ENCODE measurements around the gene E2F4. TPM values are rescaled to one million over a fixed set of nuclear protein-coding genes. Genes with fewer than 3 reads are reported as not detected.
A peak's percentile ranks its signal among the peaks of the same experiment; 100 is the strongest.

The E2F4 gene
- total and polyA plus RNA-seq, 9 of the 15 experiments (the other 6 are each of a cell fraction or from before 2014, with no cell fraction given), result 9.7 to 139 (median 106) TPM

DNA sequence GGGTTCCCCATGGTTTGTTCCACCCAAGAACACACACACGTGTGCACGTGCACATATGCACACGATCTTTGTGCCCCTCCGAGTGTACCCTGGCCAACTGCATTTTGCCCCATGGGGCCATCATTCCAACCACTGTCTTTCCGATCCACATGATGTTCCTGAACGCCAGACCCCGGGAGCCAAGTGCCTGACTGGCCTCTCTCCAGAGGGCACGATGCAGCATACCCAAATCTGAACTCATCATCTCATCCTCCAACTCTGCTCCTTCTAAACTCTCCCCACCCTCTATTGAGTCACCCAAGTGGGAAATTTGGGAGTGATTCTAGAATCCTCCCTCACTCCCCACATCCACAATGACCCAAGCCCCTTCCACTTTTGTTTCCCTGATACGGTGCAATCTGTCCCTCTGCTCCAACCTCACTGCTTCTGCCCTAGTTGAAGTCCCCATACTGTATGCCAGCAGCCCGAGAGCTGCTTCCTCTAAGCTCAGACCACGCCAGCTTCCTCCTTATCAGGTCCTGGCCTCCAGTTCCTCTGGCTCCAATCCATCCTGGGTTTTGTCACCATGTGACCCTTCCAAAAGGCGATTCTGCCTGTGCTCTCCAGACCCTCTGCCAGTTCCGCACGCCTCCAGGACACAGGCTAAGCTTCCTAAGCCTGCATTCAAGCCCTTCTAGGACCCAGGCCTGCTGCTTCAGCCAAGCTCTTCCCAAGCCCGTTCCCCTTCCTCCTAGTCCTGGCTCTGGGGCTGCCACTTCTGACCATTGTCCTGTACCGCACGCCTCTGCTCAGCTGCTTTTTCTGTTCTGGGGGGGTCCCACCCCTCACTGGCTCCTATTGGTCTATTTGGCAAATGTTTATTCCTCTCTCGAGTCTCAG, 24.9 kb downstream of the E2F4 start (continued):
- TF ChIP-seq ZNF584 (CRISPR knock-in tag; IDR thresholded peaks at IDR 0.05; ENCODE audit: low read depth) (no peak), ZNF197 (CRISPR knock-in tag; IDR thresholded peaks at IDR 0.05; ENCODE audit: low read depth) (no peak), RCOR1 (IDR thresholded peaks at IDR 0.05; ENCODE audit: borderline replicate concordance in 1 of 2, low read depth in 2 of 2, low read length in 2 of 2) (peak in 1 of 2 experiments; percentile 71; a peak in 2 of 4 replicates), NBN (IDR thresholded peaks at IDR 0.05; ENCODE audit: low read depth) (no peak), CREB1 (IDR thresholded peaks at IDR 0.05) (no peak; the same call in 1 of the 2 replicates), CREB1 (CRISPR knock-in tag; IDR thresholded peaks at IDR 0.05) (no peak), NFIC (IDR thresholded peaks at IDR 0.05) (peak; percentile 76), ZFX (CRISPR knock-in tag; IDR thresholded peaks at IDR 0.05) (peak; percentile 61), RBM39 (optimal IDR thresholded peaks at IDR 0.05; ENCODE audit: low read depth, low read length) (peak; percentile 61), PYGO2 (tag; IDR thresholded peaks at IDR 0.05) (no peak), MYNN (IDR thresholded peaks at IDR 0.05) (0 out of 2 replicates have a peak, but pooled peaks have one; percentile 40), MYNN (CRISPR knock-in tag; IDR thresholded peaks at IDR 0.05) (no peak), KDM5B (IDR thresholded peaks at IDR 0.05; ENCODE audit: insufficient replicate concordance, low read depth, low read length) (peak; percentile 55), PHF8 (IDR thresholded peaks at IDR 0.05; ENCODE audit: borderline replicate concordance, low read length) (peak; percentile 66; the same call in 1 of the 2 replicates), TAF1 (IDR thresholded peaks at IDR 0.05; ENCODE audit: control insufficient read depth, extremely low read depth, insufficient read depth, low read length, severe bottlenecking) (peak; percentile 18), MIER1 (IDR thresholded peaks at IDR 0.05; ENCODE audit: low read depth) (no peak), ZNF780A (CRISPR knock-in tag; IDR thresholded peaks at IDR 0.05) (no peak), MEIS2 (IDR thresholded peaks at IDR 0.05; ENCODE audit: partially characterized antibody) (no peak), ARID1B (IDR thresholded peaks at IDR 0.05) (peak; percentile 67), ZNF316 (IDR thresholded peaks at IDR 0.05) (no peak), GTF2E2 (tag; IDR thresholded peaks at IDR 0.05) (no peak), TFAM (CRISPR knock-in tag; conservative IDR thresholded peaks at IDR 0.05) (no peak)
- TF ChIP-seq, protein P1, sequence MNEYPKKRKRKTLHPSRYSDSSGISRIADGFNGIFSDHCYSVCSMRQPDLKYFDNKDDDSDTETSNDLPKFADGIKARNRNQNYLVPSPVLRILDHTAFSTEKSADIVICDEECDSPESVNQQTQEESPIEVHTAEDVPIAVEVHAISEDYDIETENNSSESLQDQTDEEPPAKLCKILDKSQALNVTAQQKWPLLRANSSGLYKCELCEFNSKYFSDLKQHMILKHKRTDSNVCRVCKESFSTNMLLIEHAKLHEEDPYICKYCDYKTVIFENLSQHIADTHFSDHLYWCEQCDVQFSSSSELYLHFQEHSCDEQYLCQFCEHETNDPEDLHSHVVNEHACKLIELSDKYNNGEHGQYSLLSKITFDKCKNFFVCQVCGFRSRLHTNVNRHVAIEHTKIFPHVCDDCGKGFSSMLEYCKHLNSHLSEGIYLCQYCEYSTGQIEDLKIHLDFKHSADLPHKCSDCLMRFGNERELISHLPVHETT (CRISPR knock-in tag; conservative IDR thresholded peaks at IDR 0.05 in 1 of 2, IDR thresholded peaks at IDR 0.05 in 1 of 2), result peak in 1 of 2 experiments; percentile 19; a peak in 1 of 4 replicates
- TF ChIP-seq, protein P2, sequence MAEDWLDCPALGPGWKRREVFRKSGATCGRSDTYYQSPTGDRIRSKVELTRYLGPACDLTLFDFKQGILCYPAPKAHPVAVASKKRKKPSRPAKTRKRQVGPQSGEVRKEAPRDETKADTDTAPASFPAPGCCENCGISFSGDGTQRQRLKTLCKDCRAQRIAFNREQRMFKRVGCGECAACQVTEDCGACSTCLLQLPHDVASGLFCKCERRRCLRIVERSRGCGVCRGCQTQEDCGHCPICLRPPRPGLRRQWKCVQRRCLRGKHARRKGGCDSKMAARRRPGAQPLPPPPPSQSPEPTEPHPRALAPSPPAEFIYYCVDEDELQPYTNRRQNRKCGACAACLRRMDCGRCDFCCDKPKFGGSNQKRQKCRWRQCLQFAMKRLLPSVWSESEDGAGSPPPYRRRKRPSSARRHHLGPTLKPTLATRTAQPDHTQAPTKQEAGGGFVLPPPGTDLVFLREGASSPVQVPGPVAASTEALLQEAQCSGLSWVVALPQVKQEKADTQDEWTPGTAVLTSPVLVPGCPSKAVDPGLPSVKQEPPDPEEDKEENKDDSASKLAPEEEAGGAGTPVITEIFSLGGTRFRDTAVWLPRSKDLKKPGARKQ (CRISPR knock-in tag; IDR thresholded peaks at IDR 0.05), result no peak
- TF ChIP-seq, protein P3, sequence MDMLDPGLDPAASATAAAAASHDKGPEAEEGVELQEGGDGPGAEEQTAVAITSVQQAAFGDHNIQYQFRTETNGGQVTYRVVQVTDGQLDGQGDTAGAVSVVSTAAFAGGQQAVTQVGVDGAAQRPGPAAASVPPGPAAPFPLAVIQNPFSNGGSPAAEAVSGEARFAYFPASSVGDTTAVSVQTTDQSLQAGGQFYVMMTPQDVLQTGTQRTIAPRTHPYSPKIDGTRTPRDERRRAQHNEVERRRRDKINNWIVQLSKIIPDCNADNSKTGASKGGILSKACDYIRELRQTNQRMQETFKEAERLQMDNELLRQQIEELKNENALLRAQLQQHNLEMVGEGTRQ (CRISPR knock-in tag; IDR thresholded peaks at IDR 0.05), result peak; percentile 76
